Measurements from ENCODE around the gene MRC2. TPM values are rescaled to one million over a fixed set of nuclear protein-coding genes. Genes with fewer than 3 reads are reported as not detected.

MRC2 gene
- total RNA-seq, 1 donor = 245 TPM

GRCh38 chr17:62719586-62719985 lies 92.1 kb downstream of the MRC2 start:
- DNase-seq (ENCODE audit: low read depth) = no peak
- H3K4me3 ChIP-seq (ENCODE audit: low read depth, low read length) = no peak overlapping the region
- no peak for TF ChIP-seq CTCF (IDR thresholded peaks at IDR 0.05; ENCODE audit: insufficient read depth, low read length)

- peak; percentile 38 for TF ChIP-seq CTCF (IDR thresholded peaks at IDR 0.05; ENCODE audit: insufficient read depth, low read length)
- DNase-seq (ENCODE audit: low read depth) = no peak
- H3K4me3 ChIP-seq (ENCODE audit: low read depth, low read length) = no peak overlapping the region
Observed at GRCh38 chr17:62720126-62720850, 92.8 kb downstream of the MRC2 start.

GRCh38 chr17:62722625-62723024 lies 95.2 kb downstream of the MRC2 start:
- no peak for DNase-seq (ENCODE audit: low read depth)
- no peak for TF ChIP-seq CTCF (IDR thresholded peaks at IDR 0.05; ENCODE audit: insufficient read depth, low read length)
- no peak overlapping the region for H3K4me3 ChIP-seq (ENCODE audit: low read depth, low read length)

GRCh38 chr17:62723842-62724241 lies 96.4 kb downstream of the MRC2 start:
- no peak overlapping the region for H3K4me3 ChIP-seq (ENCODE audit: low read depth, low read length)
- no peak for TF ChIP-seq CTCF (IDR thresholded peaks at IDR 0.05; ENCODE audit: insufficient read depth, low read length)
- DNase-seq (ENCODE audit: low read depth) = no peak

GRCh38 chr17:62724398-62725146 lies 97.1 kb downstream of the MRC2 start:
- no peak overlapping the region for H3K4me3 ChIP-seq (ENCODE audit: low read depth, low read length)
- no peak for DNase-seq (ENCODE audit: low read depth)
- no peak for TF ChIP-seq CTCF (IDR thresholded peaks at IDR 0.05; ENCODE audit: insufficient read depth, low read length)

- H3K4me3 ChIP-seq (ENCODE audit: low read depth, low read length) = no peak overlapping the region
- DNase-seq (ENCODE audit: low read depth) = peak; percentile 71
- TF ChIP-seq CTCF (IDR thresholded peaks at IDR 0.05; ENCODE audit: insufficient read depth, low read length) = no peak
Observed at GRCh38 chr17:62725791-62726249, 98.3 kb downstream of the MRC2 start.

Data from fibroblast of the aortic adventitia (primary cell).